Ecto neural progenitor cell (in vitro differentiated cells): ENCODE measurements around the gene SNN.

Experiments
- DNase-seq: peaks from one replicate; pipeline ENCODE4 v3.0.0-alpha.2; 2018; ENCODE audit warnings: low spot score

The SNN gene

GRCh38 chr16:11679941-11680911, 12.0 kb downstream of the SNN start:
- DNase-seq, result no peak

GRCh38 chr16:11681556-11681955, 13.3 kb downstream of the SNN start:
- DNase-seq, result no peak

- DNase-seq, result no peak
These were observed 13.9 kb downstream of the SNN start for GRCh38 chr16:11681976-11682654.

- no peak for DNase-seq
These were observed 14.4 kb downstream of the SNN start for GRCh38 chr16:11682655-11683096.

- DNase-seq, result no peak
These were observed 14.9 kb downstream of the SNN start for GRCh38 chr16:11683145-11683544.

GRCh38 chr16:11684231-11685025, 16.2 kb downstream of the SNN start:
- DNase-seq, result no peak

GRCh38 chr16:11685844-11686618, 17.8 kb downstream of the SNN start:
- no peak for DNase-seq

GRCh38 chr16:11686713-11687380, 18.6 kb downstream of the SNN start:
- no peak for DNase-seq

- no peak for DNase-seq
These were observed 19.6 kb downstream of the SNN start for GRCh38 chr16:11687601-11688519.

GRCh38 chr16:11688520-11688886, 20.2 kb downstream of the SNN start:
- DNase-seq, result no peak

- no peak for DNase-seq
These were observed 21.0 kb downstream of the SNN start for GRCh38 chr16:11689031-11689840.

GRCh38 chr16:11691235-11691634, 23.0 kb downstream of the SNN start:
- no peak for DNase-seq

- DNase-seq, result no peak
These were observed 23.5 kb downstream of the SNN start for GRCh38 chr16:11691771-11692170.

GRCh38 chr16:11692171-11692570, 23.9 kb downstream of the SNN start:
- DNase-seq, result no peak

GRCh38 chr16:11692651-11693050, 24.4 kb downstream of the SNN start:
- no peak for DNase-seq

- DNase-seq, result no peak
These were observed 28.2 kb downstream of the SNN start for GRCh38 chr16:11696266-11697012.

GRCh38 chr16:11697319-11697718, 29.1 kb downstream of the SNN start:
- no peak for DNase-seq

- no peak for DNase-seq
These were observed 30.0 kb downstream of the SNN start for GRCh38 chr16:11698271-11698689.
